Activated CD4-positive, alpha-beta T cell treated with anti-CD3 and anti-CD28 coated beads, Interleukin-2, Interleukin-6, amounts not matched to agents 100 ng/mL and 50 ng/mL, durations not matched to agents 16 hours and 8 hours (primary cell): ENCODE results near the gene PGD.
"Not testable (repeated sequence)": the region's sequence is repeated elsewhere in the genome, so short reads cannot be mapped to it uniquely, and the experiment has no call there.

Source experiments
- DNase-seq: peaks from one replicate; pipeline ENCODE4 v3.0.0-alpha.2; 2020

The PGD gene

GRCh38 chr1:10438677-10439163 is 39.9 kb downstream of the PGD start:
- DNase-seq, result no peak

- no peak for DNase-seq
Measured at GRCh38 chr1:10440305-10440704, 41.4 kb downstream of the PGD start.

- no peak for DNase-seq
Measured at GRCh38 chr1:10440794-10441193, 41.9 kb downstream of the PGD start.

GRCh38 chr1:10444248-10444647 is 45.4 kb downstream of the PGD start:
- DNase-seq, result no peak

GRCh38 chr1:10444795-10445397 is 46.0 kb downstream of the PGD start:
- peak; percentile 36 for DNase-seq

DNA sequence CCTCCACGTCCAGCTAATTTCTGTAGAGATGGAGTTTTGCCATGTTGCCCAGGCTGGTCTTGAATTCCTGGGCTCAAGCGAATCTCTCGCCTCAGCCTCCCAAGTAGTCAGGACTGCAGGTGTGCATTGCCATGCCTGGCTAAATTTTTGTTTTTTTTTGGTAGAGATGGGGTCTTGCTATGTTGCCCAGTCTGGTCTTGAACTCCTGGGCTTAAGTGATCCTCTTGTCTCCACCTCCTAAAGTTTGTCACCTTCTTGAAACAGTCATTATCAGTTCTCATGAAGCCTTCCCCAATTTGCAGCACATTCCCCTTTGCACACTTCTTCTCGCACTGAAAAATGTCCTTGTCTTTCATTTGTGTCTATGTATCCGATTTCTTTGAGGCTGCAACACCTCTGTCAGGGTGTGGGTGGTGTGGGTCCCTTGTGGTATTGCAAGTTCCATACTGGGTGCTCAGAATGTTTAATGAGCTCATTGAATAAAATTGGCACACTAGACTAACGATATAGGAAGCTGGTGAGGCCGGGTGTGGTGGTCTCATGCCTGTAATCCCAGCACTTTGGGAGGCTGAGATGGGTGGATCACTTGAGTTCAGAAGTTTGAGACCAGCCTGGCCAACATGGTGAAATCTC is 48.0 kb downstream of the PGD start:
- no peak for DNase-seq

DNA sequence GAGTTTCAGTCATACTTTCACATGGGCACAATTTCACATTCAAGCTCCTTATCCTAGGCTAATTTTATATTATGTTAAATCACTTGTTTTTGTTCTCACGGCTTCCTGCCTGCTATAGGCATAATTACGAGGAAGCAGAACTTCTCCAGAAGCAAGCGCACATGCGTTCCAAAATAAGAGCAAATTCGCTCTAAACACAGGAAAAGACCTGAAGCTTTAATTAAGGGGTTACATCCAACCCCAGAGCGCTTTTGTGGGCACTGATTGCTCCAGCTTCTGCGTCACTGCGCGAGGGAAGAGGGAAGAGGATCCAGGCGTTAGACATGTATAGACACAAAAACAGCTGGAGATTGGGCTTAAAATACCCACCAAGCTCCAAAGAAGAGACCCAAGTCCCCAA is 50.9 kb downstream of the PGD start, which contains the start of gene CORT:
Gene CORT (plus strand): TSS at position 281 of the 400 bp plus-strand sequence. CDS start 193 bp downstream, outside the sequence.
- no peak for DNase-seq

GRCh38 chr1:10450156-10450814 is 51.4 kb downstream of the PGD start:
- DNase-seq, result no peak

DNA sequence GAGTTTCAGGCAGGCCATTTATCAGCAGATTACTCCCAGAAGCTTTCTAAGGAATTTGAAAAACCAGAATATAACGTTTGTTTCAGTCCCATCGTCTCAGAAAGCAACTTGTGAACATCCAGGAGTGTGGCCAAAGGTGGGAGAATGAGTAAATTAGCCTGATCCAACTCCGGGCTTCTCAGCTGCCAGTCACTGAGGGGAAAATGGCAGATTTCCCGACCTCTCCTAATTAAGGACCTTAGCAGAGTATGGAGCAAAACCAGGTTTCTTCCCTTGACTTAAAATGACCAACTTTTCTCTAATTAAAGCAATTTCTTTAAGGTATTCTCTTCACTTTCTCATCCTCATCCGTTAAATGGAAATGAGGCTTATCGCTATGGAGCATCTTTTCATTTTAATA is 52.0 kb downstream of the PGD start:
- DNase-seq, result no peak

DNA sequence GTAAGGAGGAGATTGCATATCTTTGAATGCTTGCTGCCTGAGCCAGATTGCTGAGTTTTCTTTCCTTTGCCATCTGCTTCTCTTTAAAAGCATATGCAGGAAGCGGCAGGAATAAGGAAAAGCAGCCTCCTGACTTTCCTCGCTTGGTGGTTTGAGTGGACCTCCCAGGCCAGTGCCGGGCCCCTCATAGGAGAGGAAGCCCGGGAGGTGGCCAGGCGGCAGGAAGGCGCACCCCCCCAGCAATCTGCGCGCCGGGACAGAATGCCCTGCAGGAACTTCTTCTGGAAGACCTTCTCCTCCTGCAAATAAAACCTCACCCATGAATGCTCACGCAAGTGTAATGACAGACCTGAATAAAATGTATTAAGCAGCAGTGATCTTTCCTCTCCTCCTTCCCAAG is 52.4 kb downstream of the PGD start:
- DNase-seq, result no peak

DNA sequence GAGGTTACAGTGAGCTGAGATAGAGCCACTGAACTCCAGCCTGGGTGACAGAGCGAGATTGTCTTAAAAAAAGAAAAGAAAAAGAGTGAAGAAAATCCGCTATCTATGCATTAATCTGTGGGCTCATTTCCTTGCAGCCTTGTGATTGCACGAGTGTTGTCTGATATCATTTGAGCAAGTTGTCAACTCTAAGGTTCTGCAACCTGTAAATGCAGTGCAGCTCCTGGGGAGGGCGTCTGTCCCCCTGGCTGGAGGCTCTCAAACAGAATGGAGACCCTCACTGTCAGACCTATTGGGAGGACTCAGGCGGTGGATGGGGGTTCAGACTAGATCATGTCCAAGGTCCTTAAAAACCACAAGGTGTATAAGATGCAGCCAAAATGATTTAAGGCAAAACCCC is 57.2 kb downstream of the PGD start:
- DNase-seq, result no peak

DNA sequence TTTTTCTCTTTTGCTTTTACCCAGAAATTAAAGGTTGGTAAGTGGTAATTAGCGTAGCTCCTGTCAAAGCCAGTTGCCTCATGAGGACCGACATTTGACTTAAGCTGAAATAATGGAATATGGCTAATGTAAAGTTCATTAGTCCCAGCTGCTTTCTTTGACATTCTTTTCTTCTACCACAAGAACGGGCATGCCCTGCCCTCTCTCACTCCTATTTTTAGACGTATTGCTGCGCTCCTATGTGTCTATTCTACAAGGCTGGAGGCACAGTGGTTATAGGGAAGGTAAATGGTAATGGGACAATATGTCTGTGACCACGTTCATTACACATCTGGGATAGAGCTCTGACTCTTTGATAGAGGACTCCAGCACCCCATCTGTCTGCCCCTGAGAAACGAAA is 57.8 kb downstream of the PGD start:
- DNase-seq, result no peak

DNA sequence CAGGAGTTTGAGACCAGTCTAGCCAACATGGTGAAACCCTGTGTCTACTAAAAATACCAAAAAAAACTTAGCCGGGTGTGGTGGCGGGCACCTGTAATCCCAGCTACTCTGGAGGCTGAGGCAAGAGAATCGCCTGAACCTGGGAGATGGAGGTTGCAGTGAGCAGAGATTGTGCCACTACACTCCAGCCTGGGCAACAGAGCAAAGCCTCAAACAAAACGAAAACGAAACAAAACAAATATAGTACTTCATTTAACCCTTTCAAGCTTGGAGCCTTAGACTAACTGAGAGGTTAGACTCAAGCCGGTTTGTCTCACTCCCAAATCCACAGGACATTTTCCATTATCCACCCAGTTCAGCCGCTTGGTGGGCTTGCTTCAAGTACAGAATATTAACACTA is 58.6 kb downstream of the PGD start:
- DNase-seq, result not testable (repeated sequence)

- no peak for DNase-seq
Measured at GRCh38 chr1:10457875-10458274, 59.0 kb downstream of the PGD start.

GRCh38 chr1:10459184-10459583 is 60.3 kb downstream of the PGD start:
- no peak for DNase-seq

- DNase-seq, result no peak
Measured at GRCh38 chr1:10467078-10467477, 68.2 kb downstream of the PGD start.

DNA sequence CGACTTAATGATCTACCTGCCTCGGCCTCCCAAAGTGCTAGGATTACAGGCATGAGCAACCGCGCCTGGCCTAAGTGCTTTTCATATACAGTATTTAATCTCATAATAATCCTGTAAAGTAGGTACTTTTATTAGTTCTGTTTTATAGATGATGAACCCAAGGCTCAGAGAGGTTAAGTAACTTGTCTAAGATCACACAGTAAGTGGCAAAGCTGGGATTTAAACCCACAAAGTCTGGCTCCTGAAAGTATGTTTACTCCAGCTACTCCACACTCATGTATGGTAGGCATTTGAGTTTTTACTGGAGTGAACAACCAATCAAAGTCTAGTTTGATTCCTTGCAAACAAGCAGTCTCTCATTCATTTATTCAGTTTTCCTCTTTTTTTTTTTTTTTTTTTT is 71.2 kb downstream of the PGD start:
- no peak for DNase-seq
